OCI-LY1 (cell line): ENCODE results near the gene CTNNA1.
"Not testable (repeated sequence)": the region's sequence is repeated elsewhere in the genome, so short reads cannot be mapped to it uniquely, and the experiment has no call there.

Experiments
- H2AFZ ChIP-seq: fragments of 200-600 bp; sonication (generic), shearing (Covaris generic); 2 replicates; pipeline ENCODE4 v1.6.0; 2014; ENCODE audit warnings: antibody characterized with exemption, mild to moderate bottlenecking, low read length
- H3F3A ChIP-seq: fragments of 200-600 bp; sonication (generic), shearing (Covaris generic); 2 replicates; pipeline ENCODE4 v1.6.0; 2014; ENCODE audit warnings: mild to moderate bottlenecking, antibody characterized with exemption, low read length, moderate library complexity; ENCODE audit not compliant: insufficient read depth
- H3K27ac ChIP-seq: fragments of 200-600 bp; sonication (generic); 2 replicates; pipeline ENCODE4 v1.5.1; 2014; ENCODE audit warnings: low read length, mixed run types, mild to moderate bottlenecking, low read depth; ENCODE audit not compliant: poor library complexity, severe bottlenecking
- H3K27me3 ChIP-seq: fragments of 200-600 bp; sonication (generic); 2 replicates; pipeline ENCODE4 v1.6.0; 2014; ENCODE audit warnings: antibody characterized with exemption, mild to moderate bottlenecking, low read length, moderate library complexity; ENCODE audit not compliant: insufficient read depth
- H3K36me3 ChIP-seq: fragments of 200-600 bp; sonication (generic); 2 replicates; pipeline ENCODE4 v1.6.1; 2014; ENCODE audit warnings: mild to moderate bottlenecking, antibody characterized with exemption, low read length, moderate library complexity, mixed read lengths; ENCODE audit not compliant: insufficient read depth
- H3K4me1 ChIP-seq: fragments of 200-600 bp; sonication (generic); 2 replicates; pipeline ENCODE4 v1.5.1; 2014; ENCODE audit warnings: mild to moderate bottlenecking, low read length, moderate library complexity; ENCODE audit not compliant: insufficient read depth, severe bottlenecking
- H3K4me2 ChIP-seq: fragments of 200-600 bp; sonication (generic), shearing (Covaris generic); 2 replicates; pipeline ENCODE4 v1.6.1; 2014; ENCODE audit warnings: low read length
- H3K4me3 ChIP-seq: fragments of 200-600 bp; sonication (generic); 2 replicates; pipeline ENCODE4 v1.5.1; 2014; ENCODE audit warnings: low read length, low read depth, mild to moderate bottlenecking, mixed read lengths; ENCODE audit not compliant: poor library complexity, severe bottlenecking
- H3K79me2 ChIP-seq: fragments of 200-600 bp; shearing (Covaris generic); 2 replicates; pipeline ENCODE4 v1.6.1; 2016; ENCODE audit warnings: mixed run types, low read length, mixed read lengths; ENCODE audit not compliant: insufficient read depth
- H3K9ac ChIP-seq: fragments of 200-600 bp; sonication (generic), shearing (Covaris generic); 2 replicates; pipeline ENCODE4 v1.6.1; 2014; ENCODE audit warnings: mild to moderate bottlenecking, low read length, mixed read lengths
- H3K9me2 ChIP-seq: fragments of 200-600 bp; sonication (generic), shearing (Covaris generic); 2 replicates; pipeline ENCODE4 v1.6.1; 2014; ENCODE audit warnings: low read depth, mild to moderate bottlenecking, low read length, mixed read lengths
- H3K9me3 ChIP-seq: fragments of 200-600 bp; shearing (Covaris generic); 2 replicates; pipeline ENCODE4 v1.6.1; 2014; ENCODE audit warnings: low read length, mixed read lengths
- H4K20me1 ChIP-seq: fragments of 200-600 bp; sonication (generic), shearing (Covaris generic); 2 replicates; pipeline ENCODE4 v1.6.0; 2016; ENCODE audit warnings: mild to moderate bottlenecking, low read length; ENCODE audit not compliant: insufficient read depth
- CTCF ChIP-seq: fragments of 200-600 bp; sonication (generic), shearing (Covaris generic); IDR thresholded peaks from 2 replicates; pipeline ENCODE4 v1.5.1; 2017; ENCODE audit warnings: mild to moderate bottlenecking, antibody characterized with exemption, low read length, moderate library complexity, mixed read lengths
- EZH2 ChIP-seq: fragments of 200-600 bp; sonication (generic), shearing (Covaris generic); IDR thresholded peaks from 2 replicates; pipeline ENCODE4 v1.8.0; 2017; ENCODE audit warnings: borderline replicate concordance, mixed run types, mild to moderate bottlenecking, antibody characterized with exemption, low read length, moderate library complexity, mixed read lengths

The CTNNA1 gene

GRCh38 chr5:138770977-138771376 is 17.8 kb downstream of the CTNNA1 start:
- Histone ChIP-seq H3K9me3 (no peaks in the 10 kb centered on the region), H3K36me3 (no peaks in the 10 kb centered on the region), H3K4me1 (no peaks in the 10 kb centered on the region), H3K9ac (no peak overlapping the region), H3K4me2 (no peak overlapping the region), H3K27ac (no peak overlapping the region), H3K9me2 (no peaks in the 10 kb centered on the region), H3K27me3 (no peaks in the 10 kb centered on the region), H4K20me1 (no peaks in the 10 kb centered on the region; the same call in 1 of the 2 replicates), H2AFZ (no peak overlapping the region), H3K79me2 (no peaks in the 10 kb centered on the region), H3F3A (no peaks in the 10 kb centered on the region), H3K4me3 (no peak overlapping the region)
- no peak for TF ChIP-seq CTCF
- no peak for TF ChIP-seq EZH2

- H3K27ac ChIP-seq = no peak overlapping the region
- H3K27me3 ChIP-seq = no peaks in the 10 kb centered on the region
- H3F3A ChIP-seq = no peaks in the 10 kb centered on the region
- H3K9ac ChIP-seq = no peak overlapping the region
- TF ChIP-seq CTCF (no peak), EZH2 (no peak)
- H3K36me3 ChIP-seq = no peaks in the 10 kb centered on the region; the same call in 1 of the 2 replicates
- H3K9me2 ChIP-seq = no peaks in the 10 kb centered on the region
- no peak overlapping the region for H3K4me3 ChIP-seq
- no peaks in the 10 kb centered on the region for H4K20me1 ChIP-seq
- H3K4me2 ChIP-seq = no peak overlapping the region
- H2AFZ ChIP-seq = no peak overlapping the region
- H3K9me3 ChIP-seq = no peaks in the 10 kb centered on the region
- H3K4me1 ChIP-seq = no peaks in the 10 kb centered on the region
- no peaks in the 10 kb centered on the region for H3K79me2 ChIP-seq
Observed at GRCh38 chr5:138772986-138773594, 19.9 kb downstream of the CTNNA1 start.

- not testable (repeated sequence) for H3K9me2 ChIP-seq, H3K79me2 ChIP-seq, H3K9me3 ChIP-seq, H3K4me2 ChIP-seq, H3K27me3 ChIP-seq, H3K4me3 ChIP-seq, H3K36me3 ChIP-seq, H3K27ac ChIP-seq, H3K9ac ChIP-seq, H4K20me1 ChIP-seq, H3F3A ChIP-seq, H3K4me1 ChIP-seq, H2AFZ ChIP-seq
Observed at GRCh38 chr5:138773624-138774023, 20.4 kb downstream of the CTNNA1 start.

GRCh38 chr5:138775034-138775433 is 21.8 kb downstream of the CTNNA1 start:
- Histone ChIP-seq H3K4me1 (no peaks in the 10 kb centered on the region), H3K27me3 (no peaks in the 10 kb centered on the region), H4K20me1 (no peaks in the 10 kb centered on the region), H3K36me3 (no peaks in the 10 kb centered on the region; the same call in 1 of the 2 replicates), H3K4me3 (no peak overlapping the region), H3K27ac (no peak overlapping the region), H3K9me3 (no peaks in the 10 kb centered on the region), H3F3A (no peaks in the 10 kb centered on the region), H2AFZ (no peak overlapping the region), H3K9ac (no peak overlapping the region), H3K79me2 (no peaks in the 10 kb centered on the region), H3K9me2 (no peaks in the 10 kb centered on the region), H3K4me2 (no peak overlapping the region)
- TF ChIP-seq CTCF = no peak
- TF ChIP-seq EZH2 = no peak
